Measurements from ENCODE around the gene ARNT2.

The ARNT2 gene

GRCh38 chr15:80466543-80466942 is 62.4 kb downstream of the ARNT2 start:
- no peak for DNase-seq

- DNase-seq, result no peak
Measured at GRCh38 chr15:80467311-80467714, 63.1 kb downstream of the ARNT2 start.

- DNase-seq, result no peak
Measured at GRCh38 chr15:80468796-80469195, 64.6 kb downstream of the ARNT2 start.

DNA sequence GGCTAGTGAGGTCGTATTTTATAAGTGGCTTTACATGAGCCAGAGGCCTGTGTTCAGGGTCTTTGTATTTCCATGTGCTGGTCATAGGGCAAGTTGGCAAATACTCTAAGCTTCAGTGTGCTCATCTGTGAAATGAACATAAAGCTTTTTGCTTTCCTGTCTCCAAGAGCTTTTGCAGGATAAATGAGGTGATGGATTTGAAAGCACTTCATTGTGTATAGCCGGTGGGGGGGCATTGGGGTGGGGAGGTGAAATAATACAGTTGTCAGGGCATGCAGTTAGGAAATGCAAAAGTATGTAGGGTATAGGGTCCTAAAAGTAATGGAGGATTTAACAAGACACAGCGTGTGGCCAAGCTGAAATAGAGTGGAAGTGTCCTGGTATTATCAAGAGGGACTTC is 67.7 kb downstream of the ARNT2 start:
- DNase-seq, result no peak

- no peak for DNase-seq
Measured at GRCh38 chr15:80473286-80474223, 69.4 kb downstream of the ARNT2 start.

- no peak for DNase-seq
Measured at GRCh38 chr15:80474224-80475215, 70.3 kb downstream of the ARNT2 start.

DNA sequence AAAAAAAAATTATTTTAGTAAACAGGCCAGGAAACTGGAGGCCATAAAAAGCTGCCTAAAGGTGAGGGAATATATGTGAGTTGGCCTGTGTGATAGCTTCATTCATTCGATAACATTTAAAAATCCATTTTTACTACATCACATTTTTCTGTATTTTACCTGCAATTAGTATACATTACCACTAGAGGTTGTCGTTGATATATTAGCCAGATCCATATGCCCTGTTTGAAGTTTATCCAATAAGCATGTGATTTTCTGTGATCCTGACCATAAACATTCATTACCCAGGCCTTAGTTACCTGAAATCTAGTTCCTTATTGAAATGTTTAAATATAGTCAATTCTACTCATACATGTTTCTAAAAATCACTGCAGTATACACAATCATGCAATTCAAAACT is 71.4 kb downstream of the ARNT2 start:
- DNase-seq, result no peak

GRCh38 chr15:80476036-80476435 is 71.9 kb downstream of the ARNT2 start:
- no peak for DNase-seq

GRCh38 chr15:80478075-80478474 is 73.9 kb downstream of the ARNT2 start:
- DNase-seq, result no peak

DNA sequence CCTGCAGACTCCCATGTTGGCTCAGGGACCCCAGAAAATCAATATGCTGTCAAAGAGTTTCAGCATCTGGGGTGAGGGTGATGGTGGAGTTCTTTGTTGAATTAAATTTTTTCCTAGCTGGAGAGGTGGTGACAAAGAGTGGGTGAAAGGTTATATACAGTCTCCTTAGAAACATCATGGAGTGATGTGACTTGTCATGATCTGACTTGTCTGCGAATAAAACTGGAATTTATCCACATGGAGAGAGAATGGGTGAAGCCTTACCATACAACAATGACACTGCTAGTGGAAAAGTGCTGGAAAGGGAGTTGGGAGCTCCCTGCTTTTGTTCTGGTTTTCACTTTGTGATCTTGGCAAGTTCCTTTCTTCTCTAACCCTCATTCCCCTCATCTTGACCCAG is 75.0 kb downstream of the ARNT2 start:
- no peak for DNase-seq

- no peak for DNase-seq
Measured at GRCh38 chr15:80480171-80480811, 76.1 kb downstream of the ARNT2 start.

GRCh38 chr15:80480909-80481308 is 76.7 kb downstream of the ARNT2 start:
- no peak for DNase-seq

GRCh38 chr15:80482696-80483095 is 78.5 kb downstream of the ARNT2 start:
- DNase-seq, result no peak

- DNase-seq, result no peak
Measured at GRCh38 chr15:80483725-80484161, 79.6 kb downstream of the ARNT2 start.

DNA sequence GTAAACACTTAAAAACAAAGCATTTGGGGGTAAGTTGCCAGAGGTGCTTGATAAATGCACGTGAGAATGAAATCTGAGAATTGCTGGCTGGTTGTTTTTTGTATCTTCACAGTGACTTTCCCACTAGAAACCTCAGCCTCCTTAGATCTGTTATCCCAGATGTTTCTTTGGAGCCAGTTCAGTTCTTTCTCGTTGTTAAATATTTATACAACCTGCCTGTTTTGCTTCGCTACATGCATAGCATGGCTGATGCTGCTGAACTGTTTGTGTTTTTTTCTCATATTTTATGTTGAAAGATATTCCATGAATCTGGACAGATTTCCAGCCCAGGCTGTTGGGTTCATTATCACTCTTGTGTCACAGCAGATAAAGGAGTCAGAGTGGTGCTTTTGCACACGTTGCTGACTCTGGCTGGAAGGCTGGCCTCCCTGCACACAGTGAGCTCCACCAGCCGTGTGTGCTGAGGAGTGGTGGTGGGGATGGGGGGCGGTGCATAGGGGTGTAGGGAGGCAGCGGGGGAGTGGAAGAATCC is 80.2 kb downstream of the ARNT2 start:
- DNase-seq, result no peak

DNA sequence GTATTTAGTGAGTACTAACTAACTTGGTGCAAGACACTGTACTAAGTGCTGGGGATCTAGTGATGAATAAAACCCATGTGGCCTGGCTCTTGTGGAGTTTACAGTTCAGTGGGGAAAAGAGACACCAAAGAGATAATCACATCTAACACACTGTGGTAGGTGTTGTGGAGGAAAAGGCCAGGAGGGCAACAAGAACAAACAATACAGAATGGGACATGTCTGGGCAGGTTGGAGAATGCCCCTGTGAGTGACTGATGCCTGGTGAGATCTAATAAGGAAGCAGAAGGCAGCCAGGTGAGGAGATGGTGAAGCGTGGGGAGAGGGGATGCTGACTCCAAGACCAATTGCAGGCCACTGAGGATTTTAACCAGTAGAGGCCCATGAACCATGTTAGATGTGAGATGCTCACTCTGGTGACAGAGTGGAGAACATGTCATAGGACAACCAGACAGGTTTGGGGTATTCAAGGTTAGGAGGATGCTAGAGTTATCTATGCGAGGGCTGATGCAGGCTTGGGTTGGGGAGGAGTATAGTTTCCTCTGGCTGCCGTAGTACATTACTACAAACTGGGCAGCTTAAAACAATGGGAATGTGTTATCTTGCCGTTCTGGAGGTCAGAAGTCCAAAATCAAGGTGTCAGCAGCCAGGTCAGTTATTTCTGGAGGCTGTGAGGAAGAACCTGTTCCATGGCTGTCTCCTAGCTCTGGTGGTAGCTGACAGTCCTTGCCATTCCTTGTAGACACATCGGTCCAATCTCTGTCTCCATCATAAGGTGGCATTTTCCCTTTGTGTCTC is 81.4 kb downstream of the ARNT2 start:
- no peak for DNase-seq

GRCh38 chr15:80487839-80488390 is 83.7 kb downstream of the ARNT2 start:
- no peak for DNase-seq

GRCh38 chr15:80489030-80489594 is 84.9 kb downstream of the ARNT2 start:
- DNase-seq, result no peak

DNA sequence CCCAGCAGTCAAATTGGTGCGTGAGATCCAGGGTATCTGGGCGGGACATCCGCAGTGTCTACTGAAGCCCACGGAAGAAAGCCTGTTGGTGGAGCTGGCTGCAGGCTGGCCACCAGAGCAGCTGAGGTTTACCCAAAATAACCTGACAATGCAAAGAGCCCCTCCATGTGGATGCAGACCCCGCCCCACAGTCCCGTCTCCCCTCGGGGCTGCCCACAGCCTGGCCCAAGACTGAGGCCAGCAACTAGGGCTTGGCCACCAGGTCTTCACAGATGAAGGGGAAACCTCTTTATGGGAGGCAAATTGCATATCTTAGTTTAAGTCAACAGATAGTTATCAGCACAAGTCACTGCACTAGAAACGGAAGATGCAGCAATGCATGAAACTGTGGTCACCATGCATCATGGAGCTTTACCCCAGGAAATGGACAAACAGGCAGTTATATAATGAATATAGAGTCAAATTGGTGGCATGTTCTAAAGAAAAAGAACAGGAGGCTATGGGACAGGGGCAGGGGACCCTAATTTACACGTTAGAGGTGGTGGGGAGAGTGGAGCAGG is 86.3 kb downstream of the ARNT2 start:
- DNase-seq, result no peak

DNA sequence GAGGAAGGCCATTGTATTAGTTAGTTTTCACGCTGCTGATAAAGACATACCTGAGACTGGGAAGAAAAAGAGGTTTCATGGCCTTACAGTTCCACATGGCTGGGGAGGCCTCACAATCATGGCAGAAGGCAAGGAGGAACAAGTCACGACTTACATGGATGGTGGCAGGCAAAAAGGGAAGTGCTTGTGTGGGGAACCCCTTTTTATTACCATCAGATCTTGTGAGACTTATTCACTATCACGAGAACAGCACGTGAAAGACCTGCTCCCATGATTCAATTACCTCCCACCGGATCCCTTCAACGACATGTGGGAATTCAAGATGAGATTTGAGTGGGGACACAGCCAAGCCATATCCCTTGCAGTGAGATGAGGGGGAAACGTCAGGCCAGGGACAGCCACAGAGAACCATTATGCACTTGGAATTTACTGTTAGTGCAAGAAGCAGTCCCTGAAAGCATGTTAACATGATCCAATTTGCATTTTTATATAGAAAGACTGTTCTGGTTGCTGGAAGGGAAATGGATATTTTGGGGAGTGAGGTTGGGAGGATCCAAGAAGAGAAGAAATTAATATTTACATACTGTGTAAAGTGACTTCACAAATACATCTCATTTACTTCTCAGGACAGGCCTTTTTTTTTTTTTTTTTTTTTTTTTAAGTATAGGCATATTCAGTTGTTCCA is 87.1 kb downstream of the ARNT2 start:
- DNase-seq, result no peak
